ENCODE data around the gene CDCA4. TPM values are rescaled to one million over a fixed set of nuclear protein-coding genes. Genes with fewer than 3 reads are reported as not detected.

Gene CDCA4
- total RNA-seq, 1 donor from 2014 or later = 15.2 TPM

DNA sequence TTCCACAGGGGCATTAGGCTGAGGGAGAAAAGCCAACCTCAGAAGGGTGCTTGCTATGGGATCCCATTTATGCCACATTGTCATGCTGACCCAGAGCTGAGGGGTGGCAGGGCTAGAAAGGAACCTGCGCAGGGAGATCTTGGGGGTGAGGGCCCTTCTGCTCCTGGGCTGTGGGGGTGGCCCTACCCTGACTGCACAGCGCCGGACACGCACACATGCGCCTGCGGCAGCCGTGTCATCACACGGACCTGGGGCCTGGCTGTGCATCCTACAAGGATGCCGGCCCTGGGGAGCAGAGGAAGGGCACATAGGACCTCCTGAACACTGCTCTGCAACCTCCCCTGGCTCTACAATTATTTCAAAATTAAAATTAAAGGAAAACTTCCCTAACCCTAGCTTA, 6.9 kb downstream of the CDCA4 start:
- no peaks in the 10 kb centered on the region for H3K9me3 ChIP-seq
- no peak overlapping the region for H3K4me3 ChIP-seq
- no peak for DNase-seq (ENCODE audit: extremely low spot score in 2 of 2)
- H3K36me3 ChIP-seq = peaks cover 0 to 19% of the 10 kb centered on the region in 2 donors
- H3K27ac ChIP-seq = no peak overlapping the region
- peaks cover 55% of the 10 kb centered on the region for H3K4me1 ChIP-seq
- H3K27me3 ChIP-seq = no peaks in the 10 kb centered on the region
- intact Hi-C loops (cut with DNase I) = no loop called here
- no peak for TF ChIP-seq CTCF (IDR thresholded peaks at IDR 0.05)
- TF ChIP-seq POLR2AphosphoS5 (IDR thresholded peaks at IDR 0.05; ENCODE audit: insufficient read depth in 1 of 2, low read depth in 1 of 2) = no peak
- TF ChIP-seq POLR2A (IDR thresholded peaks at IDR 0.05) = no peak

DNA sequence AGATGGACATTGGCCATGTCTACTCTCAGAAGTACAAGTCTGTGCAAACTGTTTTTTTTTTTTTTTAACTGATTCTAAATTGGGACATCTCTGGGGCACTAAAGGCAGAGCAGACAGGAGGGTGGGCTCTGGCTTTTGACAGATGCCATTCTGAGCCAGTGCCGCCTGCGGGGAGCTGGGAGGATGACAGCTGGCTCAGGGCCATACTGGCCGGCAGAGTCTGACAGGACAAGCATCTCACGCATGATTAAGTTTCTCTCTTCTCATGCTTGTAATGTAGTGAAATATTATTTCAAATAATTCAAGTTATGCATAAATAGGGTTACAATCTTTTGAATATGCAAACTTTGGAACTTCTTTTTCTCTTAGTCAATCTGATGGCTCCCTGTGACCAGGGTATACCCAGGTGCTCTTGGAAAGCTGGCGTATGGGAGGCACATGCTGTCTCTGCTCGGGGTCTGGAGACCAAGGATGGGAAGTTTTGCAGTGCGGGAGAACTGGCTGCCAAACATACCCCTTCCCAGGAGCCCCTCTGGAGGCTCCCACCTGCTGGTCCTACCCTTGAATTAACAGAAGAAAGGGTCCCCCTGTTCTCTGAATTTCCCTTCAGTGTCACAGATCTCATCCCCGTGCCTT, 7.6 kb downstream of the CDCA4 start:
- no peak for DNase-seq (ENCODE audit: extremely low spot score in 2 of 2)
- intact Hi-C loops (cut with DNase I) = no loop called here

GRCh38 chr14:105012171-105012985, 8.5 kb downstream of the CDCA4 start:
- no peaks in the 10 kb centered on the region for H3K9me3 ChIP-seq

More for the DNA sequence above, 7.6 kb downstream of the CDCA4 start:
- TF ChIP-seq POLR2A (IDR thresholded peaks at IDR 0.05) = no peak
- TF ChIP-seq POLR2AphosphoS5 (IDR thresholded peaks at IDR 0.05; ENCODE audit: insufficient read depth in 1 of 2, low read depth in 1 of 2) = no peak
- no peak for TF ChIP-seq CTCF (IDR thresholded peaks at IDR 0.05)
- Histone ChIP-seq H3K27ac (no peak overlapping the region), H3K9me3 (no peaks in the 10 kb centered on the region), H3K27me3 (no peaks in the 10 kb centered on the region), H3K4me1 (peaks cover 49% of the 10 kb centered on the region), H3K4me3 (no peak overlapping the region), H3K36me3 (peaks cover 0 to 23% of the 10 kb centered on the region in 2 donors)

DNA sequence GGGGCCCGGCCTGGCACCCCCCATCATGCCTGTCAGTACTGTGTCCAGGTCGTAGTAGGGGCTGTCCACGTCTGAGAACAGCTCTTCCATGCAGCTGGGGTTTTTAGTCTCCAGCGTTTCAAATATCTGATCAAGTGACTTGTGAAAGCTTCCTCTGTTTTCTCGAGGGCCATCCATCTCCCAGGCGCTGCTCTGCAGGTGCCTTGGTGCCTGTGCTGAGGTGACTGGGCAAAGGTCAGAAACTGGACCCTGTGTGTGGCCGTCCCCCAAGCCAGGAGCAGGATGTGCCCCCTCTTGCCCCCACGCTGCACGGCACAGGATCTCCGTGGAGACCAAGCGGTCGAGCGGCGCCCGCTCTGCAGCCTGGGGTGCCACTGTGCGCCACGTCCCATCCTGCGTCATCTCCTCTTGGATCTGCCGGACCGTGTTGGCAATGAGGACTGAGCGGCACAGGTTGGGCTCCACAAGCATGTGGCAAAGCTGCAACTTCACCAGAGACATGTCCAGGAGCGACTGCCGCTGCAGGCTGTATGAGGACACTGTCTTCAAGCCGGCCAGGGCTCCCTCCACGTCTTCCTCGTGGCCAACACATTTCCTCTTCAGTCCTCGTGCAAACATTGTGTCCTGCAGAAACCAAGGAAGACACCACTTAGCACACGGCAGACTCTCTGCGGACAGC, 9.4 kb downstream of the CDCA4 start:
- peaks cover 0 to 23% of the 10 kb centered on the region in 2 donors for H3K36me3 ChIP-seq
- H3K4me3 ChIP-seq = no peak overlapping the region
- no peak for TF ChIP-seq CTCF (IDR thresholded peaks at IDR 0.05)
- no peak for TF ChIP-seq POLR2A (IDR thresholded peaks at IDR 0.05)
- TF ChIP-seq POLR2AphosphoS5 (IDR thresholded peaks at IDR 0.05; ENCODE audit: insufficient read depth in 1 of 2, low read depth in 1 of 2) = no peak
- no peaks in the 10 kb centered on the region for H3K27me3 ChIP-seq
- no peak for DNase-seq (ENCODE audit: extremely low spot score in 2 of 2)
- no peaks in the 10 kb centered on the region for H3K9me3 ChIP-seq
- intact Hi-C loops (cut with DNase I) = no loop called here
- peaks cover 34% of the 10 kb centered on the region for H3K4me1 ChIP-seq
- no peak overlapping the region for H3K27ac ChIP-seq

More at GRCh38 chr14:105012171-105012985, 8.5 kb downstream of the CDCA4 start:
- peaks cover 0 to 23% of the 10 kb centered on the region in 2 donors for H3K36me3 ChIP-seq
- DNase-seq (ENCODE audit: extremely low spot score in 2 of 2) = no peak
- no peak for TF ChIP-seq CTCF (IDR thresholded peaks at IDR 0.05)
- TF ChIP-seq POLR2A (IDR thresholded peaks at IDR 0.05) = no peak
- TF ChIP-seq POLR2AphosphoS5 (IDR thresholded peaks at IDR 0.05; ENCODE audit: insufficient read depth in 1 of 2, low read depth in 1 of 2) = no peak
- H3K4me3 ChIP-seq = no peak overlapping the region
- intact Hi-C loops (cut with DNase I) = no loop called here
- H3K27ac ChIP-seq = no peak overlapping the region
- H3K27me3 ChIP-seq = no peaks in the 10 kb centered on the region
- peaks cover 43% of the 10 kb centered on the region for H3K4me1 ChIP-seq

Measured in vagina (tissue), 2 donors.